Measurements from ENCODE around the gene GPR139.

- no peak for TF ChIP-seq CTCF (IDR thresholded peaks at IDR 0.05; ENCODE audit: borderline replicate concordance, extremely low read depth, low read length, poor library complexity, severe bottlenecking)
- no peak for TF ChIP-seq EZH2 (IDR thresholded peaks at IDR 0.05; ENCODE audit: borderline replicate concordance, low read depth, low read length, severe bottlenecking)
Observed at GRCh38 chr16:20023190-20023589, 50.5 kb downstream of the GPR139 start.
